Activated naive CD4-positive, alpha-beta T cell treated with anti-CD3 and anti-CD28 coated beads, Interleukin-2, amount 10 ng/mL, durations not matched to agents 7 days and 5 days (primary cell): Measurements from ENCODE around the gene FKBP8.
A peak's percentile ranks its signal among the peaks of the same experiment; 100 is the strongest.

ENCODE experiments used
- CTCF ChIA-PET: fragments of 350-600 bp; sonication (Branson Sonifier 250); formaldehyde crosslinking; loops from one replicate; lab custom pipeline; 2021; ENCODE audit warnings: antibody characterized with exemption; lab: Charles Lee
- DNase-seq: peaks from one replicate; pipeline ENCODE4 v3.0.0-alpha.2; 2020
- H3K27ac Mint-ChIP-seq: one replicate; pipeline ENCODE4 v1.8.0; 2021; ENCODE audit warnings: mild to moderate bottlenecking, moderate library complexity, mixed read lengths
- H3K27me3 Mint-ChIP-seq: one replicate; pipeline ENCODE4 v1.8.0; 2021; ENCODE audit warnings: mild to moderate bottlenecking, mixed read lengths
- H3K36me3 Mint-ChIP-seq: one replicate; pipeline ENCODE4 v1.8.0; 2021; ENCODE audit warnings: mixed read lengths
- H3K4me1 Mint-ChIP-seq: one replicate; pipeline ENCODE4 v1.8.0; 2021; ENCODE audit warnings: mixed read lengths
- H3K4me3 Mint-ChIP-seq: one replicate; pipeline ENCODE4 v1.8.0; 2021; ENCODE audit warnings: mild to moderate bottlenecking, moderate library complexity, mixed read lengths
- H3K9me3 Mint-ChIP-seq: one replicate; pipeline ENCODE4 v1.8.0; 2021; ENCODE audit warnings: mixed read lengths

The FKBP8 gene

GRCh38 chr19:18500376-18500775 lies 43.0 kb downstream of the FKBP8 start:
- Mint-ChIP-seq H3K4me1 (peaks cover 74% of the 10 kb centered on the region), H3K9me3 (no peaks in the 10 kb centered on the region), H3K4me3 (no peak overlapping the region), H3K27me3 (no peaks in the 10 kb centered on the region), H3K36me3 (no peaks in the 10 kb centered on the region), H3K27ac (no peak overlapping the region)
- no peak for DNase-seq
- CTCF ChIA-PET = interaction anchor here (1.4 kb wide), 1 partner anchor 20 kb away, joined by 3 read pairs; no protein-coding TSS in a partner anchor

GRCh38 chr19:18499055-18499775 lies 44.2 kb downstream of the FKBP8 start:
- Mint-ChIP-seq H3K4me1 (peaks cover 75% of the 10 kb centered on the region), H3K9me3 (no peaks in the 10 kb centered on the region), H3K27me3 (no peaks in the 10 kb centered on the region), H3K36me3 (no peaks in the 10 kb centered on the region), H3K27ac (peak overlapping the region; percentile 52), H3K4me3 (no peak overlapping the region)
- CTCF ChIA-PET = no interaction called here
- no peak for DNase-seq

- H3K4me3 Mint-ChIP-seq = no peak overlapping the region
Observed at GRCh38 chr19:18496980-18497256, 46.5 kb downstream of the FKBP8 start.

GRCh38 chr19:18496167-18496979 lies 47.0 kb downstream of the FKBP8 start:
- H3K27ac Mint-ChIP-seq = peak overlapping the region; percentile 82
- peaks cover 70% of the 10 kb centered on the region for H3K4me1 Mint-ChIP-seq
- CTCF ChIA-PET = interaction anchor here (0.7 to 2.5 kb wide), 12 partner anchors 9 to 98 kb away, joined by 3 to 20 read pairs (median 3); partner anchors contain the start of gene ELL
- peaks cover 3% of the 10 kb centered on the region for H3K36me3 Mint-ChIP-seq
- H3K9me3 Mint-ChIP-seq = no peaks in the 10 kb centered on the region
- DNase-seq = peak; percentile 63
- no peaks in the 10 kb centered on the region for H3K27me3 Mint-ChIP-seq
- H3K4me3 Mint-ChIP-seq = peak overlapping the region; percentile 23

More at GRCh38 chr19:18496980-18497256, 46.5 kb downstream of the FKBP8 start:
- H3K9me3 Mint-ChIP-seq = no peaks in the 10 kb centered on the region
- H3K27me3 Mint-ChIP-seq = no peaks in the 10 kb centered on the region
- H3K4me1 Mint-ChIP-seq = peaks cover 73% of the 10 kb centered on the region
- no peak for DNase-seq
- H3K36me3 Mint-ChIP-seq = peaks cover 3% of the 10 kb centered on the region
- H3K27ac Mint-ChIP-seq = peak overlapping the region; percentile 34
- CTCF ChIA-PET = interaction anchor here (0.7 to 1.2 kb wide), 2 partner anchors 26 to 46 kb away, joined by 3 read pairs; no protein-coding TSS in a partner anchor

GRCh38 chr19:18495204-18495911 lies 48.0 kb downstream of the FKBP8 start:
- Mint-ChIP-seq H3K4me3 (no peak overlapping the region), H3K27me3 (no peaks in the 10 kb centered on the region), H3K9me3 (no peaks in the 10 kb centered on the region), H3K4me1 (peaks cover 60% of the 10 kb centered on the region), H3K36me3 (peaks cover 3% of the 10 kb centered on the region), H3K27ac (peak overlapping the region; percentile 82)
- CTCF ChIA-PET = interaction anchor here (0.9 to 2.5 kb wide), 8 partner anchors 11 to 99 kb away, joined by 3 to 20 read pairs (median 3); partner anchors contain the start of gene ELL
- no peak for DNase-seq

- Mint-ChIP-seq H3K36me3 (peaks cover 3% of the 10 kb centered on the region), H3K9me3 (no peaks in the 10 kb centered on the region), H3K27me3 (no peaks in the 10 kb centered on the region), H3K27ac (peak overlapping the region; percentile 67), H3K4me3 (no peak overlapping the region), H3K4me1 (peaks cover 49% of the 10 kb centered on the region)
- no peak for DNase-seq
- CTCF ChIA-PET = interaction anchor here (2.5 kb wide), 1 partner anchor 26 kb away, joined by 20 read pairs; the partner anchor contains the start of gene ELL
Observed at GRCh38 chr19:18494267-18494607, 49.1 kb downstream of the FKBP8 start.

GRCh38 chr19:18493440-18494266 lies 49.7 kb downstream of the FKBP8 start:
- Mint-ChIP-seq H3K36me3 (peaks cover 3% of the 10 kb centered on the region), H3K4me1 (peaks cover 43% of the 10 kb centered on the region), H3K9me3 (no peaks in the 10 kb centered on the region), H3K27me3 (no peaks in the 10 kb centered on the region), H3K4me3 (no peak overlapping the region), H3K27ac (peak overlapping the region; percentile 67)
- DNase-seq = no peak
- CTCF ChIA-PET = interaction anchor here (0.5 kb wide), 1 partner anchor 113 kb away, joined by 3 read pairs; no protein-coding TSS in a partner anchor

- Mint-ChIP-seq H3K27me3 (no peaks in the 10 kb centered on the region), H3K27ac (no peak overlapping the region), H3K36me3 (peaks cover 3% of the 10 kb centered on the region), H3K4me1 (peaks cover 37% of the 10 kb centered on the region), H3K9me3 (no peaks in the 10 kb centered on the region), H3K4me3 (no peak overlapping the region)
- DNase-seq = no peak
- CTCF ChIA-PET = interaction anchor here (0.7 to 1.2 kb wide), 3 partner anchors 28 to 97 kb away, joined by 3 to 4 read pairs (median 3); no protein-coding TSS in a partner anchor
Observed at GRCh38 chr19:18491995-18492953, 51.1 kb downstream of the FKBP8 start.

GRCh38 chr19:18490728-18491127 lies 52.6 kb downstream of the FKBP8 start:
- no peak for DNase-seq
- H3K27ac Mint-ChIP-seq = no peak overlapping the region

GRCh38 chr19:18489627-18490184 lies 53.7 kb downstream of the FKBP8 start:
- DNase-seq = no peak
- Mint-ChIP-seq H3K36me3 (peaks cover 3% of the 10 kb centered on the region), H3K27me3 (no peaks in the 10 kb centered on the region), H3K4me3 (no peak overlapping the region), H3K27ac (no peak overlapping the region), H3K9me3 (no peaks in the 10 kb centered on the region), H3K4me1 (peaks cover 17% of the 10 kb centered on the region)
- CTCF ChIA-PET = no interaction called here

More at GRCh38 chr19:18490728-18491127, 52.6 kb downstream of the FKBP8 start:
- H3K27me3 Mint-ChIP-seq = no peaks in the 10 kb centered on the region
- H3K36me3 Mint-ChIP-seq = peaks cover 3% of the 10 kb centered on the region
- H3K9me3 Mint-ChIP-seq = no peaks in the 10 kb centered on the region
- H3K4me3 Mint-ChIP-seq = no peak overlapping the region
- H3K4me1 Mint-ChIP-seq = peaks cover 24% of the 10 kb centered on the region
- CTCF ChIA-PET = interaction anchor here (0.6 kb wide), 1 partner anchor 108 kb away, joined by 3 read pairs; no protein-coding TSS in a partner anchor

- H3K9me3 Mint-ChIP-seq = no peaks in the 10 kb centered on the region
- no peaks in the 10 kb centered on the region for H3K27me3 Mint-ChIP-seq
- no peak overlapping the region for H3K27ac Mint-ChIP-seq
- DNase-seq = peak; percentile 42
- H3K36me3 Mint-ChIP-seq = peaks cover 3% of the 10 kb centered on the region
- H3K4me3 Mint-ChIP-seq = no peak overlapping the region
- CTCF ChIA-PET = interaction anchor here (0.7 kb wide), 1 partner anchor 85 kb away, joined by 4 read pairs; no protein-coding TSS in a partner anchor
- H3K4me1 Mint-ChIP-seq = peaks cover 10% of the 10 kb centered on the region
Observed at GRCh38 chr19:18488838-18489626, 54.3 kb downstream of the FKBP8 start.
